PC-3 (cell line): ENCODE results near the gene CXCL5. TPM values are rescaled to one million over a fixed set of nuclear protein-coding genes. Genes with fewer than 3 reads are reported as not detected.
A peak's percentile ranks its signal among the peaks of the same experiment; 100 is the strongest.
"Not testable (repeated sequence)": the region's sequence is repeated elsewhere in the genome, so short reads cannot be mapped to it uniquely, and the experiment has no call there.

Source experiments
- ATAC-seq: fragments of 200-7000 bp; cut with Tn5 transposase; 2 replicates; pipeline ENCODE4 v1.9.1; 2020; ENCODE audit warnings: mild to moderate bottlenecking, moderate library complexity
- BruUV-seq: library from RNA; stranded (reverse); fragments of 400-500 nt; replicated peaks from 2 replicates; lab custom pipeline; 2021; lab: Mats Ljungman, UMichigan
- CTCF ChIA-PET: fragments of 300-600 bp; sonication (Branson Sonifier 250); formaldehyde crosslinking; loops from one replicate; lab custom pipeline; 2022; ENCODE audit warnings: antibody characterized with exemption; lab: Charles Lee
- POLR2A ChIA-PET: fragments of 300-600 bp; sonication (Branson Sonifier 250); formaldehyde crosslinking; loops from one replicate; lab custom pipeline; 2022; ENCODE audit warnings: antibody characterized with exemption; ENCODE audit not compliant: unreplicated experiment; lab: Charles Lee
- DNase-seq: peaks from one replicate; pipeline ENCODE4 v3.0.0-alpha.2; 2015
- H2AFZ ChIP-seq: fragments of 300-600 bp; sonication (generic); 2 replicates; pipeline ENCODE4 v1.6.0; 2016; ENCODE audit warnings: antibody characterized with exemption, low read length
- H3F3A ChIP-seq: fragments of 300-600 bp; sonication (generic); one replicate; pipeline ENCODE4 v1.6.0; 2017; ENCODE audit warnings: antibody characterized with exemption, low read length, control low read depth, mild to moderate bottlenecking; ENCODE audit not compliant: unreplicated experiment
- H3K27ac ChIP-seq: fragments of 300-600 bp; sonication (generic); 2 replicates; pipeline ENCODE4 v1.5.1; 2016; ENCODE audit warnings: mild to moderate bottlenecking, low read length
- H3K27me3 ChIP-seq: fragments of 300-600 bp; sonication (generic); 2 replicates; pipeline ENCODE4 v1.6.1; 2016; ENCODE audit warnings: low read length, mixed read lengths
- H3K36me3 ChIP-seq: fragments of 300-600 bp; sonication (generic); 2 replicates; pipeline ENCODE4 v1.6.1; 2016; ENCODE audit warnings: low read depth, mixed run types, low read length, mixed read lengths
- H3K4me1 ChIP-seq: fragments of 300-600 bp; sonication (generic); 2 replicates; pipeline ENCODE4 v1.5.1; 2016; ENCODE audit warnings: low read length; ENCODE audit not compliant: insufficient read depth
- H3K4me2 ChIP-seq: fragments of 300-600 bp; sonication (generic); 2 replicates; pipeline ENCODE4 v1.6.0; 2016; ENCODE audit warnings: low read length
- H3K4me3 ChIP-seq: fragments of 300-600 bp; sonication (generic); 2 replicates; pipeline ENCODE4 v1.5.1; 2016; ENCODE audit warnings: mild to moderate bottlenecking, low read length, mixed read lengths
- H3K79me2 ChIP-seq: fragments of 300-600 bp; sonication (generic); 2 replicates; pipeline ENCODE4 v1.6.1; 2017; ENCODE audit warnings: low read length, mixed read lengths
- H3K9ac ChIP-seq: fragments of 300-600 bp; sonication (generic); 2 replicates; pipeline ENCODE4 v1.6.0; 2016; ENCODE audit warnings: mild to moderate bottlenecking, low read length
- H3K9me2 ChIP-seq: fragments of 300-600 bp; sonication (generic); replicated peaks from 2 replicates; pipeline ENCODE4 v1.6.1; 2016; ENCODE audit warnings: mixed run types, low read length, mixed read lengths
- H3K9me3 ChIP-seq: fragments of 300-600 bp; sonication (generic); 2 replicates; pipeline ENCODE4 v1.6.1; 2016; ENCODE audit warnings: low read length, mixed read lengths
- H4K20me1 ChIP-seq: fragments of 300-600 bp; sonication (generic); 2 replicates; pipeline ENCODE4 v1.6.1; 2016; ENCODE audit warnings: low read length, mixed read lengths
- CTCF ChIP-seq: fragments of 300-600 bp; sonication (generic); conservative IDR thresholded peaks from 2 replicates; pipeline ENCODE4 v1.5.1; 2017; ENCODE audit warnings: antibody characterized with exemption, low read depth, mild to moderate bottlenecking, low read length
- EZH2 ChIP-seq: fragments of 300-600 bp; sonication (generic); IDR thresholded peaks from one replicate; pipeline ENCODE4 v1.6.1; 2017; ENCODE audit warnings: antibody characterized with exemption, mild to moderate bottlenecking, low read length; ENCODE audit not compliant: unreplicated experiment
- EZH2phosphoT487 ChIP-seq: fragments of 300-600 bp; sonication (generic); IDR thresholded peaks from 2 replicates; pipeline ENCODE4 v1.6.1; 2018; ENCODE audit warnings: mild to moderate bottlenecking, antibody characterized with exemption, low read length, borderline replicate concordance
- intact Hi-C: fragments of 100-400 bp; cut with micrococcal nuclease; formaldehyde crosslinking; loops from 2 replicates; pipeline ENCODE4 v1.9.0; 2023
- total RNA-seq: library from RNA; depleted of rRNA; stranded (reverse); fragments of >200 nt; gene quantifications from 2 replicates; pipeline ENCODE4 v1.2.3, GENCODE V29; 2014

The CXCL5 gene
- total RNA-seq, 1 experiment from 2014 or later: 0.55 TPM

GRCh38 chr4:73988061-73988460, 10.4 kb downstream of the CXCL5 start, which contains the start of gene PPBP:
Gene PPBP, minus strand, starts transcription at chr4:73988190. Its CDS starts 87 bp downstream, at chr4:73988103.
- intact Hi-C loops: no loop called here
- Histone ChIP-seq H3K9me3 (no peaks in the 10 kb centered on the region), H3K36me3 (no peaks in the 10 kb centered on the region), H3F3A (no peaks in the 10 kb centered on the region), H3K9ac (no peak within 1 kb of the TSS), H3K4me1 (peaks cover 15% of the 10 kb centered on the region), H2AFZ (no peak within 1 kb of the TSS), H3K4me2 (no peak within 1 kb of the TSS), H3K27ac (no peak within 1 kb of the TSS), H3K9me2 (no peaks in the 10 kb centered on the region), H3K79me2 (no peaks in the 10 kb centered on the region), H4K20me1 (no peaks in the 10 kb centered on the region), H3K27me3 (no peaks in the 10 kb centered on the region), H3K4me3 (no peak within 1 kb of the TSS)
- no peak for ATAC-seq
- no peak for DNase-seq
- BruUV-seq: no TSS peak
- CTCF ChIA-PET: no interaction called here
- POLR2A ChIA-PET: no interaction called here
- TF ChIP-seq EZH2phosphoT487: no peak
- no peak for TF ChIP-seq CTCF
- TF ChIP-seq EZH2: no peak

- no TSS peak for BruUV-seq
- DNase-seq (no peak), ATAC-seq (no peak)
- no peaks in the 10 kb centered on the region for H4K20me1 ChIP-seq
- no peaks in the 10 kb centered on the region for H3K79me2 ChIP-seq
- no peaks in the 10 kb centered on the region for H3K36me3 ChIP-seq
- H3K4me1 ChIP-seq: peaks cover 21% of the 10 kb centered on the region
- no peaks in the 10 kb centered on the region for H3K27me3 ChIP-seq
- ChIA-PET CTCF (no interaction called here), POLR2A (no interaction called here)
- no peak overlapping the region; the same call in 1 of the 2 replicates for H3K27ac ChIP-seq
- TF ChIP-seq CTCF (no peak), EZH2phosphoT487 (no peak), EZH2 (no peak)
- intact Hi-C loops: no loop called here
- H2AFZ ChIP-seq: no peak overlapping the region
- H3K4me2 ChIP-seq: no peak overlapping the region
- no peak overlapping the region for H3K9ac ChIP-seq
- no peak overlapping the region for H3K4me3 ChIP-seq
- no peaks in the 10 kb centered on the region for H3K9me3 ChIP-seq
- no peaks in the 10 kb centered on the region for H3K9me2 ChIP-seq
- H3F3A ChIP-seq: no peaks in the 10 kb centered on the region
These were observed 13.0 kb downstream of the CXCL5 start for GRCh38 chr4:73985528-73985852.

GRCh38 chr4:73984736-73985527, 13.5 kb downstream of the CXCL5 start:
- ATAC-seq: peak; percentile 70
- no peaks in the 10 kb centered on the region for H4K20me1 ChIP-seq

GRCh38 chr4:73981175-73981574, 17.3 kb downstream of the CXCL5 start:
- H3K9ac ChIP-seq, H3K27ac ChIP-seq, DNase-seq, H3K36me3 ChIP-seq, BruUV-seq, H3K9me2 ChIP-seq, H3F3A ChIP-seq, H4K20me1 ChIP-seq, H3K9me3 ChIP-seq, intact Hi-C loops, POLR2A ChIA-PET, CTCF ChIA-PET, ATAC-seq, H3K4me2 ChIP-seq, H3K27me3 ChIP-seq, H3K79me2 ChIP-seq, H3K4me3 ChIP-seq: not testable (repeated sequence)
- peaks cover 40% of the 10 kb centered on the region for H3K4me1 ChIP-seq
- peak overlapping the region; percentile 43; the same call in 1 of the 2 replicates for H2AFZ ChIP-seq

More at GRCh38 chr4:73984736-73985527, 13.5 kb downstream of the CXCL5 start:
- H3K4me1 ChIP-seq: peaks cover 21% of the 10 kb centered on the region
- POLR2A ChIA-PET: no interaction called here
- H3K27ac ChIP-seq: peak overlapping the region; percentile 44
- H3K9me2 ChIP-seq: no peaks in the 10 kb centered on the region
- CTCF ChIA-PET: no interaction called here
- no peak overlapping the region for H3K4me3 ChIP-seq
- no peaks in the 10 kb centered on the region for H3F3A ChIP-seq
- no peak overlapping the region for H2AFZ ChIP-seq
- no peaks in the 10 kb centered on the region for H3K27me3 ChIP-seq
- DNase-seq: peak; percentile 70
- H3K9me3 ChIP-seq: no peaks in the 10 kb centered on the region
- no peaks in the 10 kb centered on the region for H3K36me3 ChIP-seq
- TF ChIP-seq EZH2phosphoT487 (no peak), CTCF (no peak)
- H3K79me2 ChIP-seq: no peaks in the 10 kb centered on the region
- no TSS peak for BruUV-seq
- intact Hi-C loops: no loop called here
- H3K4me2 ChIP-seq: no peak overlapping the region
- H3K9ac ChIP-seq: no peak overlapping the region
